HuH-7 (cell line): ENCODE results near the gene AXIN1.

Experiments used
- DNase-seq: peaks from one replicate; pipeline ENCODE4 v3.0.0; 2011; ENCODE audit warnings: low spot score

The AXIN1 gene

DNA sequence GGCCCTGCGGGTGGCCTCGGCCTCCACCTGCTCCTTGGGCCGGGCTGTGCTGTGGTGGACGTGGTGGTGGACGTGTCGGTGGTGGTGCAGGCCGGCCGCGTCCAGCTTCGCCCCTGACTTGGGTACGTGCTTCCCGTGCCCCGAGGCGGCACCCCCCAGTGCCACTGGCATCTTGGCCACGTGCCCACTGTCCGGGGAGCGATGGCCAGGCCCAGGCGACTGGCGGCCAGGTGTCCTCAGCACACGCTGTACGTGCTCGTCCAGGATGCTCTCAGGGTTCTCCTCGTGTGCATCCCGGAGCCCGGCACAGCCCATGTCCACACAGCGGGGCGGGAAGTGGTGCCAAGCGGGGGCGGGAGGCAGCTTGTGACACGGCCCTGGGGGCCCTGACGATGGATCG lies 54.7 kb downstream of the AXIN1 start:
- DNase-seq: no peak

DNA sequence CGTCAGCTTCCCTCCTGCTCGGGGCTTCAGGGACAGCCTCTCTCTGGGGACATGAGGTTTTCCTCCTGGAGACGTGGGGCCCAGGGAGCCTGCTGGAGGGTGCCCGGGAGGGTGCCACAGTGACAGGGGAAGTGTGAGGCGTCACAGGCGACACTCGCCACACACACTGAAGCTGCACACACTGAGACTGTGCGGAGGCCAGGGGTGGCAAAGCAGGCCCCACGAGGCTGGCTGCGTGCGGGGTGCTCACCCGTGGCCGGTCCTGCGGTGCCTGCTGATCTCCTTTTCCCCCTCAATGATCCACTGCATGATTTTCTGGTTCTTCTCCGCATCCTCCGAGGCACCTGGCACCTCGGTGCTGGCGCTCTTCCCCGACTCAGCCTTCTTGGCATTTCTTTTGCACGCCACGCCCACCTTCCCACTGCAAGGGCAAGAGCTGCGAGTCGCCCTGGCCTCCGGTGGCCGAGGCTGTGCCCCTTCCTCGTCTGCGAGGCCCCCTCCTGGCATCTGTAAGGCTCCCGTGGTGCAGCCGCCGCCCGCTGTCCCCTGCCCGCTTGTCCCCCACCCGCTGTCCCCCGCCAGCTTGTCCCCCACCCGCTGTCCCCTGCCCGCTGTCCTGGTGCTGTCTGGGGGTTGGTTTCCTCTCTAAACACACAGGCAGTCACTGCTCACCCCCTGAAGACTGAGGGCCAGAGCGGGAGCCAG lies 55.6 kb downstream of the AXIN1 start:
- no peak for DNase-seq

DNA sequence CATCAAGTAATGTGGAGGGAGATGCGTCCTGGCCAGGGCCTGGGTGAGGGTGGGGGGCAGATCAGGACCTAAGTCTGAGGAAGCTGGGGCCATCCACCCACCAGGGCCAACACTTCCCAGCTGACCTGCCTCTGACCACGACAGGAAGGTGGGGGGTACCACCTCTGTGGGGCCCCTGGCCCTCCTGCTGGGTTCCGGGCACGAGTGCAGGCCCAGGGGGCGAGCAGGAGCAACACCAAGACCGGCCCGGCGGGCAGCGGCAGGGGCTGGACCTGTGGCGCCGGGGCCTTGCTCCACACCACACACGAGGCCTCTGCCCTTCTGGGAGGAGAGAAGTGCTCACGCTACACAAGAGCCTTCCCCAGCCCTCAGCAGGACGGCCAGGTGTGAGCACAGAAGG lies 56.2 kb downstream of the AXIN1 start:
- DNase-seq: no peak

DNA sequence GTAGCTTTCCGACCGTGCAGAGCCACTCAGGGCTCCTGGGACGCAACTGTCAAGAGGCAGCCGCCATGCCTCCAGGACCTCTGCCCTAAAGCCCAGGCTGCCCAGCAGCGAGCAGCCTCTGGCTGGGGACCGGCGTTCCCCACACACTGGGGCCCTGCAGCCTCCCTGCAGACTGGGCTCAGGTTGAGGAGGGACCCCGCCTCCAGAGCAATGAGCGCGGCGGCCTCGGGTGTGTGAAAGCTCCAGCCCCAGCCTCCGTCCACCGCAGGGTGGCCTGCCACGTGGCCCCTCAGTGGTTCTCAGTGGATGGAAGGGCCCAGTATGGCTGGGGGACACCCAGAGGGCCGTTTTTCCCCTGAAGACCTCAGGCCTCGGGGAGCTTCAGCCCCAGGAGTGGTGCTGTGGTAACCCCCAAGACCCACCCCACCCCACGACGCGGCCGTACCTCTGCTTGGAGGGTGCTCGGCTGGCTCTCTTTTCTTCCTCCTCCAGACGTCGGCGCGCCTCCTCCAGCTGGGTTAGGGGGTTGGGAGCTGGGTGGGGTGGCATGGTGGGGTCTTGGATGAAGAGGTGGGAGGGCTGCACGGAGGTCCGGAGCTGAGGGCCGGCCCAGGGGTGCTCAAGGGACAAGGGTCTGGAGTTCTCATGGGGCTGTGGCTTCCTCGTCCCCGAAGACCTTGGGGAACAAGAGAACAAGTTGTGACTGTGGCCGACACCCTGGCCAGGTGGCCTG lies 59.3 kb downstream of the AXIN1 start:
- DNase-seq: no peak

DNA sequence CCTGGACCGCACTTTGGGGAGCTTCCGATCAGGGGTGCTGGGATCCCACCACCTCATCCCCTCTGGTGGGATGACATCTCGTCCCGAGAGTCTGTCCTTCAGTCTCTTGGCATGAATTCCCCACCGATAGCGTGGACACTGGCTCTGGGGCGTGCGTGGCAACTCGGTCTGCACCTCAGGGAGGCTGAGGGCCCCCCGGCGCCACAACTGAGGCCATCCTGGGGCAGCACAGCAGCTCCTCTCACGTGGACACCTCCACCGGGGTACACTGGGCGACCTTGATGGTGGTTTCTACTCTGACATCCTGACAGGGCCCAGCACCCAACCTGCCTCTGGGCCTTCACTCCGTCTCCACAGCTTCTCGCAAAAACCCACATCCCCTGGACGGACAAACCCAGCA lies 61.0 kb downstream of the AXIN1 start:
- DNase-seq: no peak

DNA sequence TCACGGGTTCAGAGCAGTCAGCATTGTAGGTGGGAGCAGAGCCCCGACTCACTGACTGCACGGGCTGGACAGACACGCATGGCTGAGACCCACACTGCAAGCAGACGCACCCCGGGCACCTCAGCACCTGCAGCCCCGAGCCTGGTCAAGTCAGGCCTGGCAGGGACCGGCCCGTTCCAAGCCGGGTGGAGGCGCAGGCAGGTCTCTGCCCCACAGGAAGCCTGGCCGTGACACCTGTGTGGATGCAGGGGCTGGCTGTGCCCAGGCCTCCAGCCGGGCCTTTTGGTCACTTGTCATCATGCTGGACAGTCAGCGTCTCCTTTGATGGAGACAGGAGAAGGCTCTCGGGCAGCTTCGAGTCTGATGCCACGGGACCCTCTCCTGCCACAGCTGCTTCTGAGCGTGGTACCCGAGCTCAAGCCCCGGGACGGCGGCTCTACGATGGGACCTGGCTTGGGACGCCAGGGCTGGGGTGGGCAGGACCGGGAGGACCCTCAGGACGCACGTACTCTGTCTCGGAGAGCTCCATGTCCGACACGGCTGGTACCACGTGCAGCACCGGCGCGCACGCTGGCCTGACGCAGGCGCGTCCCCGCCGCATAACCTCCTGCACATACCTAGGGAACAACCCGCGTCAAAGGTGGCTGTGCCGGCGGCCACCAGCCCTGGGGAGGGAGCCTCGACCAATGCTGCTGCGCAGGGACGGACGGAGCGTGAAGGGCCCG lies 61.7 kb downstream of the AXIN1 start:
- DNase-seq: no peak

DNA sequence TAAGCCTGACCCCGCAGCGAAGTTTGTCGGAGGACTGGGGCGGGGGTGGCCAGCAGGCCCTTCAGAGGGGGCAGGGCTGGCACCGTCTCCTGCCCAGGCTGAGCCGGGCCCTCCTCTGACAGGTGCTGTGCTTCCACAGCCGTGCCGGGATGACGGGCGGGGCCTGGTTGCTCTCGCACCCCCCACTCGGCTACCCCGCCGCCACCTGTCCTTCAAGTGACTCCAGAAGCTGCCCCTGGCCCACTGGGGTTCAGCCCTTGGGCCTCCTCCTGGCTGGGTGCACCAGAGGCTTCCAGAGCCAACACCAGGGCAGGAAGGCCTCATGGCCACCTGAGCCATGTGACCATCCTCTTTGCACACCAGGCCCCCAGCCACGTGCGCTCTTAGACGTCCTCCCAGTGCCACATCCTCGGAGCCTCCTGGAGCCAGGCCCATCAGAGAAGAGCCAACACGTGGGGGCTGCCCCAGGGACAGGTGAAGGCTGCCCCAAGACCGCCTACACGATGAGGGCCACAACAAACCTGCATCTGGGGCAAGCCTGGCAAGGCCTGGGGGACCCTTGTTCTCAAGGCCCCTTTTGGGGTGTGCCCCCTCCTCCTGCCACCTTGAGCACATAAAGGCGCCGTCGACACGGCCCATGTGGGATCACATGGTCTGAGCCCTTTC lies 62.4 kb downstream of the AXIN1 start:
- DNase-seq: no peak

DNA sequence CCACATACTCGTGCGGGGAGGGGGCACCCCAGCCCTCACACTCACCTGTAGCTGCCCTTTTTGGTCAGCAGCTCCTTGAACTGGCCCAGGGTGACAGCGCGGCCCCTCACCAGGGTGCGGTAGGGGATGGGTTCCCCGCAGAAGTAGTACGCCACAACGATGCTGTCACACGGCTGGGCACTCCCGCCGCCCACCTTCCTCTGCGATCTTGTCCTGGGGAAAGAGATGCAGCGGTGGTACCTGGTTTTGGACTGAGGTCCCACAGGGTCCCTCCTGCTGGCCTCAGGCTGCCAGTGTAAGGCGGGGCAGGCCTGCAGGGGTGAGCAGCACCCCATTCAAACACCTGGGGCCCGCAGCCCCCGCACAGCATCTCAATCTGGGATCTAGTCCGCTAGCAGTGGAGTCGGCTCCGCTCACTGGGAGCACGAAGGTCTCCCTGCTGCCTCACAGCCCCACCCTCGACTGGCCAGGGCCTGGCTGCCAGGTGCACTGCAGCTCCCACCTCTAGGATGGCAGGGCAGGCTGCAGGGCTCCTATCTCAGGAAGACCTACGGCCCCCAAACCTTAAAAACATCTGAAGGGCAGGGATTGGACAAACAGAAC lies 63.0 kb downstream of the AXIN1 start:
- DNase-seq: no peak

DNA sequence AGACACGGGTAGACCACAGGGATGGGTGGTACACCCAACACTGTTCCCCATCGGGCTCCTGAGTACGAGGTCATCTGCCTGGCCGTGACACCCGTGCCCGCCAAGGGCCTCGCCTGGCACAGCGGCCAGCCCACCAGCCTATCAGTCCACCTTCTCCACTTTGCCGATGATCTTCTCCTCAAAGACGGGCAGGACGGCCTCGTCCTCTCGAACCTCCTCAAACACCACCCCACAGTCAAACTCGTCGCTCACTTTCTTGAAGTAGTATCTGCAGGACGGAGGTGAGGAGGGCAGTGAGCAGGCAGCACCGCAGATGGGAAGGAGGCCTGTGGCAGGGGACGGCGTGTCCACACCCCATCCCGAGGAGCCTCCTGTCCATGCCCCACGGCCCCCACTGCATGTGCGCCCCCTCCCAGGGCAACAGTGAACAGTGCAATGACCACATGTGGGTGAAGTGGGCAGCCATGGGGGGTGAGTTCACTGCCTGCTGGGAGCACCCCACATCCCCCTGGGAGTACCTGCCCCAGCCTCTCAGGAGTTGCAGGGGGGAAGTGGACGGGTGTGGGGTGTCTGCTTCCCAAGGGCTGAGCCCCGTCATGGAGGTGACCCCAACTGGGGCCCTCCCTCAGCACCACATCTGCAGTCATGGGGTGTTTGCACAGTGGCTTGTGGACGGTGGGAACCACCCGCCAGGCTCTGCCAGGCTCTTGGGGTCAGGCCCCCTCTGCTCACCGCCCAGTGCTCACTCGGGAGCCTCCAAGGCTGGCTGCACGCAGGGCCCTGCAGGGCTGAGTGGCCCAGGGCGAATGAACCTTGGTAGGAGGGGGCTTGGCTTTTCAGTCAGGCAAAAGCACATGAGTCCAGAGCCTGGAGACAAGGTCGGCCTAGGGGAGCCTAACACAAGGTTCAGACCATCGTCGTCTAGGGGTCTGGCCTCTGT lies 64.3 kb downstream of the AXIN1 start:
- DNase-seq: no peak

DNA sequence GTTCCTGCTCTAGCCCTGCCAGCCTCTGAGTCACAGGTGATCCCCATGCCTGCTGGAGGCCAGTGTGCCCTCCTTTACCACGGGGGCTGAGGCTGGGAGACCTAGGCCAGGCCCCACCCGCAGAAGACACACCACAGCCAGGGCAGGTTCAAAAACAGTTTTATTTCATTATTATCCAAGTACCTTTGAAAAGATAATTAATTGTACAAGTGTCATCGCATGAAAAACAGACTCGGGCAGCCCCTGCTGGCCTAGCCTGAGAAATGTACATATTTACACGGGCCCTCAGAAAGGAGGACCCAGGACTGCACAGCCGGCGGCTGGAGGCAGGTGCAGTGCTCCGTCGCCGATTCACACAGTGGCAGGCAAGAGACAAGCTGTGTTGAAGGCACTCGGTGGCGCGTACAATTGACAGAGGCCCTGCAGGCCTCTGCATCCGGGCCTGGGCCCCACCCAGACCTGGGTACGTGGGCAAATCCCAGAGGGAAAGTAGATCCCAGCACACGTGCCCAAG lies 65.2 kb downstream of the AXIN1 start:
- no peak for DNase-seq

DNA sequence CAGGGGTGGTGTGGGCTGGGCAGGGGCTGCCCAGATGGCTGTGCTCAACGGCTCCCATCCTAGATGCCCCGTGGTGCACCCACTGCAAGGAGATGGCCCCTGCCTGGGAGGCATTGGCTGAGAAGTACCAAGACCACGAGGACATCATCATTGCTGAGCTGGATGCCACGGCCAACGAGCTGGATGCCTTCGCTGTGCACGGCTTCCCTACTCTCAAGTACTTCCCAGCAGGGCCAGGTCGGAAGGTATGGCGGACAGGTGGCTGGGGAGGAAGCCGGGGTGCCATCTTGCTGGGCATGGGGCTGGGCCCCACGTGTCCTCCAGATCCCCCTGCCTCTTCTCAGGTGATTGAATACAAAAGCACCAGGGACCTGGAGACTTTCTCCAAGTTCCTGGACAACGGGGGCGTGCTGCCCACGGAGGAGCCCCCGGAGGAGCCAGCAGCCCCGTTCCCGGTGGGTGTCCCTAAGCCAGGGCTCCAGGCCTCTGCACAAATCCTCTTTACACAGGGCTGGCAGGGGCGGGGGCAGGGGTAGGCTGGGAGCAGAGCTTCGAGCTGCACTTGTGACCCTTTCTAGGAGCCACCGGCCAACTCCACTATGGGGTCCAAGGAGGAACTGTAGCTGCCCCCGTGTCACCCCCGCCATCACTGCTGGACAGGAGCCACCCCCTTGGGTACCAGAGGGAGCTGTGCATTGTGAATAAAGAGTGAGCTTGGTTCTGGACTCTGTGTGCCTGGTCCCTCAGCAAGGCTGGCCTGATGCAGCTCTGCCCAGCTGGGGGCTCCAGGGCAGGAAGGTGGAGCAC lies 65.8 kb downstream of the AXIN1 start:
- no peak for DNase-seq

DNA sequence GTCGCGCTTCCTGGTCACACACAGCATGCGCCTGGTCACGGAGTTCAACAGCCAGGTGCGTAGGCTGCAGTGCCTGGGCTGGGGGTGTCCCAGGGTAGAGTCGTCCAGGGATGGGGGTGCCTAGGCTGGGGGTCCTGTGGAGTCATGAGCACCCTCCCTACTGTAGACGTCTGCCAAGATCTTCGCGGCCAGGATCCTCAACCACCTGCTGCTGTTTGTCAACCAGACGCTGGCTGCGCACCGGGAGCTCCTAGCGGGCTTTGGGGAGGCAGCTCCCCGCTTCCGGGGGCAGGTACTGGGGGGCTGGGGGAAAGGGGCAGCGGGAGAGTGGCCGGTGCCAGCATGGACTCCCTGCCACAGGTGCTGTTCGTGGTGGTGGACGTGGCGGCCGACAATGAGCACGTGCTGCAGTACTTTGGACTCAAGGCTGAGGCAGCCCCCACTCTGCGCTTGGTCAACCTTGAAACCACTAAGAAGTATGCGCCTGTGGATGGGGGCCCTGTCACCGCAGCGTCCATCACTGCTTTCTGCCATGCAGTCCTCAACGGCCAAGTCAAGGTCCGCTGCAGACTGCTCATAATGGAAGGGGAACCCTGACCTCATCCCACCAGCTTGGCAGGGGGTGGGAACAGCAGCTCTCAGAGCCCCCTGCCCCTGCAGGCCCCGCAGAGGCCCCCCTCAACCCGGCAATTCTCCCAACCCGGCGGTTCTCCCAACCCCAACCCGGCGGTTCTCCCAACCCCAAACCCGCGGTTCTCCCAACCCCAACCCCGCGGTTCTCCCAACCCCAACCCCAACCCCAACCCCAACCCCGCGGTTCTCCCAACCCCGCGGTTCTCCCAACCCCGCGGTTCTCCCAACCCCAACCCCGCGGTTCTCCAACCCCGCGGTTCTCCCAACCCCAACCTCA lies 67.1 kb downstream of the AXIN1 start:
- DNase-seq: no peak

DNA sequence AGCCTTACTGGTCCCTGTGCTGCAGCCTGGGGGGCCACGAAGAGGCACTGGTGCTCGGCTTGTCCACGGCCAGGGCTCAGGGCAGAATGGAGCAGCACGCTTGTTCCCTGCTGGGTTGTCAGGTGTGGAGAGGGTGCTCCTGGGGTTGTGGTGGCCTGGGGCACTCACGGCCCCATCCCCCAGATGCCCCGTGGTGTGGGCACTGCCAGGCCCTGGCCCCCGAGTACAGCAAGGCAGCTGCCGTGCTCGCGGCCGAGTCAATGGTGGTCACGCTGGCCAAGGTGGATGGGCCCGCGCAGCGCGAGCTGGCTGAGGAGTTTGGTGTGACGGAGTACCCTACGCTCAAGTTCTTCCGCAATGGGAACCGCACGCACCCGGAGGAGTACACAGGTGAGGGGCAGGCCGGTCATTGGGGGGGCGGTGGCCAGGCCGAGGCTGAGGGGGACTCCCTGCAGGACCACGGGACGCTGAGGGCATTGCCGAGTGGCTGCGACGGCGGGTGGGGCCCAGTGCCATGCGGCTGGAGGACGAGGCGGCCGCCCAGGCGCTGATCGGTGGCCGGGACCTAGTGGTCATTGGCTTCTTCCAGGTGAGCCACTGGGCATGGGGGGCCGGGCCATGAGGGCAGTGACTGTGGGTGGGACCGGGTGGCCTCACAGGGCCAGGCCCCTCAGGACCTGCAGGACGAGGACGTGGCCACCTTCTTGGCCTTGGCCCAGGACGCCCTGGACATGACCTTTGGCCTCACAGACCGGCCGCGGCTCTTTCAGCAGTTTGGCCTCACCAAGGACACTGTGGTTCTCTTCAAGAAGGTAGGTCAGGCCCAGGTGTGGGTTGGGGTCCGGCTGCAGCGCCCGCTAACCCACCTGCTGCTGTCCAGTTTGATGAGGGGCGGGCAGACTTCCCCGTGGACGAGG lies 68.1 kb downstream of the AXIN1 start:
- DNase-seq: no peak

DNA sequence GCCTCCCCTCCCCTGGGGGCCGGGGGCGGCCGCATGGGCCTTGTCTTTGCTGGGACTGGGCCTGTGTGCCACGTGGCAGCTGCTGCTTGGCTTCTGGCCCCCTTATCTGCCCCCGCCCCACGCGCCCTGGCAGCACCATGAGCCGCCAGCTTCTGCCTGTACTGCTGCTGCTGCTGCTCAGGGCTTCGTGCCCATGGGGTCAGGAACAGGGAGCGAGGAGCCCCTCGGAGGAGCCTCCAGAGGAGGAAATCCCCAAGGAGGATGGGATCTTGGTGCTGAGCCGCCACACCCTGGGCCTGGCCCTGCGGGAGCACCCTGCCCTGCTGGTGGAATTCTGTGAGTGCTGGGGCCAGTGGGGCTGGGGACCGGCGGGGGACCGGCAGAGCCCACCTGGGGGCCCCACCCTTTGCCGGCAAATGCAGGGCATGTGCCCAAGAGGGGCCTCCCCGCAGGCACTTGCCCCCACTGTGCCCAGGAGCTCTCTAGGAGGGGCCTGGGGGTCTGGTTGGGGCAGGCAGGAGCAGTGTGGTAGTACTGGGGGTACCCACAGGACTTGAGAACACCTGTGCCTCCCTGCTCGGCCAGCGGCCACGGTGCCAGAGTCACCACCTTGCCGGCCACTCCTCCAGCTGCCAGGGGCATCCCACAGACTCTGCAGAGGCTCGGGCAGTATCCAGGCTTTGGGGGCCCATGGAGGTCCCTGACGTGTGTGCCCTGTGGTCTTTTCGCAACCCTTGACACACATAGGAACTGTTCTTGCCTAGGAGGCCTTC lies 69.3 kb downstream of the AXIN1 start, which contains the start of gene PDIA2:
PDIA2 (plus strand) TSS at position 132 of the 773 bp plus-strand sequence; CDS start at position 138, 6 bp downstream.
- no peak for DNase-seq

DNA sequence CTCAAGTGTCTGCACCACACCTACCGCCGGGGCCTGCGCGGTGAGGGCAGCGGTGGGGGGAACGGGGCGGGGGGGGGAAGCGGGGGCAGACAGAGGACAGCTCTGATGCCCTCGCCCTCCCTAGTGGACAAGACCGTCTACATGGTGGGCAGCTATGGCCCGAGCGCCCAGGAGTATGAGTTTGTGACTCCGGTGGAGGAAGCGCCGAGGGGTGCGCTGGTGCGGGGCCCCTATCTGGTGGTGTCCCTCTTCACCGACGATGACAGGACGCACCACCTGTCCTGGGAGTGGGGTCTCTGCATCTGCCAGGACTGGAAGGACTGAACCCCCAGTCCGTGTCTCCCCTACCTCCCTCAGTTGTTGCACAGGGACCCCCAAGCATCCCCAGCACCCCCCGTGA lies 70.0 kb downstream of the AXIN1 start:
- DNase-seq: no peak

DNA sequence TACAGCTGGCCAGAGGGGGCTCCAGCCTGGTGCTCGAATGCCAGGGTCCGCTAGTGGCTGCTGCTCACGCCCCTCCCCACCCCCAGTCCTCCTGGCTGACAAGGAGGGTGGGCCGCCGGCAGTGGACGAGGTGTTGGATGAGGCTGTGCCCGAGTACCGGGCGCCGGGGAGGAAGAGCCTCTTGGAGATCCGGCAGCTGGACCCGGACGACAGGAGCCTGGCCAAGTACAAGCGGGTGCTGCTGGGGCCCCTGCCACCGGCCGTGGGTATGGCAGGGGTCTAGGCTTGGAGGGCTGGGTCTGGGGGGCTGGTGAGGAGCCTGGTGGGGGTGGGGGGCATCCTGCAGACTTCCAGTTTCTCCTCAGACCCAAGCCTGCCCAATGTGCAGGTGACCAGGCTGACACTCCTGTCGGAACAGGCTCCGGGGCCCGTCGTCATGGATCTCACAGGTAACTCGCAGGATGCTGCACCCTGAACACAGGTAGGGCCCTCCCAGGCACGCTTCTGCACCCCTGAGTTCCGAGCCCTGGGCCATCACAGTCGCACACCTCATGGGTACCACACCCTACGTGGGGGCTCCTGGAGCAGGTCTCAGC lies 70.8 kb downstream of the AXIN1 start:
- DNase-seq: no peak
